ENCODE results near the gene DRD5.

Gene DRD5

GRCh38 chr4:9816285-9816684, 34.9 kb downstream of the DRD5 start:
- DNase-seq (ENCODE audit: low read depth), result no peak

GRCh38 chr4:9820343-9820742, 38.9 kb downstream of the DRD5 start:
- no peak for DNase-seq (ENCODE audit: low read depth)

DNA sequence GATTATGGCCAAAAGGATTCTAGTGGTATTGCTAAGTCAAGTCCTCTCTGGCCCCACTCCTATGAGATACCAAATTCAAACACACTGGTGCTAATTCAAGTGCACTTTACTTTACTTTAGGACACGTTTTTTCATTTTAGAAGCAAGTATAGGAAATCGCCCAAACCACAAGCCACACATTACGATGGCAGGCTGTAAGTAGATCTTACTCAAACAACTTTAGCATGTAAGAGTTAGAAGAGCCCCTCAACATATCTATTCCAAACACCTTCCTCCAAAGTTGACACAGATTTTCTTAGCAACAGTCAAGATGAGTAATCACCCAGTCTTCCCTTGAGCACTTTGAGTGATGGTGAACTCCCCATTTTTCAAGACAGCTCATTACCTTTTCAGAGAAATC, 43.6 kb downstream of the DRD5 start:
- DNase-seq (ENCODE audit: low read depth), result no peak

DNA sequence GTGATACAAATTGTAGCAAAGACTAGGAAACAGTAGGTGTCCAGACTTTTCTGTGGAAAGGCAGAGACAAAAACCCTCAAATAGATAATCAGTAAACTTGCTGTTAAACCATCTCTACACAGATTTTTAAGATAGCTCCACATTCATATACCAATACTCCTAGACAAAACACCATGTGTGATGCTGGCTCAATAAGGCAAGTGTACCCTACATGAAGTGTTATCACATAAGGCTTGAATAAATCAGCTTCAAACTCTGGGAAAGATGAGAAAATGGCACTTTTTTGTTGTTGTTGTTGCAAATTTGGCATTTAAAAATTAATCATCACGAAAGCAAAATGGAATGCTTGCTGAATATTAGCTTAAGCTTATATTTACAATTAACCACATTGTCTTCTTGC, 45.1 kb downstream of the DRD5 start:
- no peak for DNase-seq (ENCODE audit: low read depth)

DNA sequence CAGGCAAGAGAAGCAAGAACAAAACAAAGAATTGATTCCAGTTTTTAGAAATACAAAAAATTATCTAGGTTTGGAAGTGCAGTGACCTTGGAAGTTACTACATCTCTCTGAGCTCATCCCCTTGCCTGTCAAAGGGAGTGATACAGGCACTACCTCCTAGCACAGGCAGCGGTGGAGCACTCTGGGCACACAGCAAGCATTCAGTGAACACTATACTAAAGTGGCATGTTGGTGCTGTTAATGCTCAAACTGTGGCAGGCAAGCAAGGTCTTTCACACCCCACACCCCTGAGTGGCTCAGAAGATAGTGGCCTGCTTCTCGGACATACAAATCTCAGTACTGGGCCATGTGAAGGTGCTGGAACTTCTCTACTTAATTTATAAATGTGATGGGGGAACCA, 51.2 kb downstream of the DRD5 start:
- no peak for DNase-seq (ENCODE audit: low read depth)

DNA sequence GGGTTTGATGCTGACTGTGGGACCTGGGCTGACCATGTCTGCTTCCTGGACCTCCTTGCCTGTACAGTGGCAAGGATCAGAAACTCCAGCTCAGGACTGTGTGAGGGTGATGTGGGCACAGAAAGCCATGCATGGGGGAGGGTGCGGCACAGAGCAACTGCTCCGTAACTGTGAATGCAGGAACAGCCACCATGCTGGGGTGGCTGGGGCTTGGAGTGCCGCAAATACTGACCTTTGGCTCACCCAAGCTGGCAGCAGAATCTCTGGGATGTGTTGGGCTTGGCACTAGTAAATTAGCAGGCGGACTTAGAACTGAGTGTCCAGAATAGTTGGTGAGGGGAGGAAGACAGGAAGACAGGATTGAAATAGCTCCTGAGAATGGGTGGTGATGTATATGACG, 52.0 kb downstream of the DRD5 start:
- no peak for DNase-seq (ENCODE audit: low read depth)
